Measurements from ENCODE around the gene CDC16. TPM values are rescaled to one million over a fixed set of nuclear protein-coding genes. Genes with fewer than 3 reads are reported as not detected.
"Not testable (repeated sequence)": the region's sequence is repeated elsewhere in the genome, so short reads cannot be mapped to it uniquely, and the experiment has no call there.

The CDC16 gene
- total RNA-seq, 4 donors from 2014 or later, result 50.1 to 149 (median 69.7) TPM

- Histone ChIP-seq H3K4me3 (no peak overlapping the region), H3K9me3 (no peaks in the 10 kb centered on the region), H3K36me3 (peaks cover 0 to 99% (median 0%) of the 10 kb centered on the region in 3 donors), H3K27ac (no peak overlapping the region), H3K27me3 (no peaks in the 10 kb centered on the region), H3K4me1 (no peaks in the 10 kb centered on the region)
- TF ChIP-seq, protein P1, sequence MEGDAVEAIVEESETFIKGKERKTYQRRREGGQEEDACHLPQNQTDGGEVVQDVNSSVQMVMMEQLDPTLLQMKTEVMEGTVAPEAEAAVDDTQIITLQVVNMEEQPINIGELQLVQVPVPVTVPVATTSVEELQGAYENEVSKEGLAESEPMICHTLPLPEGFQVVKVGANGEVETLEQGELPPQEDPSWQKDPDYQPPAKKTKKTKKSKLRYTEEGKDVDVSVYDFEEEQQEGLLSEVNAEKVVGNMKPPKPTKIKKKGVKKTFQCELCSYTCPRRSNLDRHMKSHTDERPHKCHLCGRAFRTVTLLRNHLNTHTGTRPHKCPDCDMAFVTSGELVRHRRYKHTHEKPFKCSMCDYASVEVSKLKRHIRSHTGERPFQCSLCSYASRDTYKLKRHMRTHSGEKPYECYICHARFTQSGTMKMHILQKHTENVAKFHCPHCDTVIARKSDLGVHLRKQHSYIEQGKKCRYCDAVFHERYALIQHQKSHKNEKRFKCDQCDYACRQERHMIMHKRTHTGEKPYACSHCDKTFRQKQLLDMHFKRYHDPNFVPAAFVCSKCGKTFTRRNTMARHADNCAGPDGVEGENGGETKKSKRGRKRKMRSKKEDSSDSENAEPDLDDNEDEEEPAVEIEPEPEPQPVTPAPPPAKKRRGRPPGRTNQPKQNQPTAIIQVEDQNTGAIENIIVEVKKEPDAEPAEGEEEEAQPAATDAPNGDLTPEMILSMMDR (IDR thresholded peaks at IDR 0.05), result no peak
- TF ChIP-seq POLR2A (IDR thresholded peaks at IDR 0.05), result no peak
- no peak for DNase-seq
These were observed 28.9 kb downstream of the CDC16 start for GRCh38 chr13:114263578-114263977.

DNA sequence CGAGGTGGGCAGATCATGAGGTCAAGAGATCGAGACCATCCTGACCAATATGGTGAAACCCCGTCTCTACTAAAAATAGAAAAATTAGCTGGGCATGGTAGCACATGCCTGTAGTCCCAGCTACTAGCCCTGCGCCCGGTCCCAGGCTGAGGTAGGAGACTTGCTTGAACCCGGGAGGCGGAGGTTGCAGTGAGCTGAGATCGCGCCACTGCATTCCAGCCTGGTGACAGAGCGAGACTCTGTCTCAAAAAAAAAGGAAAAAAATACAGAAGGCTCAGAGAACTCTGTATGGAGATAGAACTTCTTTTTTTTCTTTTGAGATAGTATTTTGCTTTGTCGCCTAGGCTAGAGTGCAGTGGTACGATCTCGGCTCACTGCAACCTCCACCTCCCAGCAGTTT lies 29.6 kb downstream of the CDC16 start:
- H3K36me3 ChIP-seq, result peaks cover 0 to 99% (median 0%) of the 10 kb centered on the region in 3 donors
- H3K27ac ChIP-seq, H3K27me3 ChIP-seq, H3K4me1 ChIP-seq, H3K9me3 ChIP-seq, H3K4me3 ChIP-seq, DNase-seq: not testable (repeated sequence)

DNA sequence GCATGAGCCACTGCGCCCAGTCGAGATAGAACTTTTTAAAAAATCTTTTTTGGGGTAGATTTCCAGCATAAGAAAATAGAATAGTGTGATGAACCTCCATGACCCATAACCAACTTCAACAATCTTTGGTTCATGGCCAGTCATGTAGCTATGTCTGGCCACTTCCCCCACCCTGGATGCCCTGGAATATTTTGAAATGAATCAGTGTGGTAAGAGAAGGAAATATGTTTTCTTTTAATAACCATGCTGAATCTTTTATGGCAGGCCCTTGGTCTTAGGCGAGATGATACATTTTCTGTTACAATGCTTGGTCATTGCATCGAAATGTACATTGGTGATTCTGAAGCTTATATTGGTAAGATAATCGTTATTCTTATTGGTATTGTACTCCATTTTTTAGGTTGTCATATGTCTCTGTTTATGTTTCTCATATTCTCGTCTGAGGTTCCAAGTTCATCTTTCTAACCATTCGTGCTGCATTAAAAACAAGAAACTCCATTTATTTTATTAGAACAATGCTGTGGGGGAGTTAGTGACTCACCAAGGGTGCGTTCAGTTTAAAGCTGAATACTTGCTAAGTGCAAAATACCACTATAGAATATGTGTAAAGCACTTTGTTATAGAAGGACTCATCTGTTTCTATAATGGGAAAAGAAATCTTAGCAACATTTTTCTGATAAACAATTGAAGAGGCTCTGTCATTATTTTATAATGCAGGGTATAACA lies 30.4 kb downstream of the CDC16 start:
- Histone ChIP-seq H3K27me3 (no peaks in the 10 kb centered on the region), H3K36me3 (peaks cover 0 to 95% (median 0%) of the 10 kb centered on the region in 3 donors), H3K4me1 (no peaks in the 10 kb centered on the region), H3K9me3 (no peaks in the 10 kb centered on the region), H3K4me3 (no peak overlapping the region), H3K27ac (no peak overlapping the region)
- no peak for TF ChIP-seq POLR2A (IDR thresholded peaks at IDR 0.05)
- TF ChIP-seq, protein P1 (IDR thresholded peaks at IDR 0.05), result no peak
- no peak for DNase-seq

DNA sequence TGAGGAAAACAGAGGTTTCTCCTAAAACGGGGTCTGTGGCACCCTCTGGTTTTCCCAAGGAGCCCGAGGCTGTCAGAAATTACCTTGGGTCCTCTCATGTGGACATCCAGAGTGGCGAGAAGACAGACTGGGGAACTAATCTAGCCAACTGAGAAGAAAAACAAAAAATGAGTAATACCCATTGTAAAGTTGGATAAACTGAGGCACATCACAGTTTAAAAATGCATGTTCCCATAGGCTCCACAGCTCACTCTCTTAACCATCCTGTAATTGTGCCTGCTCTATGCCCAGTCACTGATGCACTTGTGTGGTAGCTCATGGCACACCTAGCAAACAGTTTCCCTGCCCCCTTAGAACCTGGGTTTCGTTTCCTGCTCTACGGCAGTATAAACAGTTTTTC lies 31.5 kb downstream of the CDC16 start:
- H3K36me3 ChIP-seq, result peaks cover 0 to 83% (median 0%) of the 10 kb centered on the region in 3 donors
- no peak for TF ChIP-seq POLR2A (IDR thresholded peaks at IDR 0.05)
- TF ChIP-seq, protein P1 (IDR thresholded peaks at IDR 0.05), result no peak
- H3K4me1 ChIP-seq, result no peaks in the 10 kb centered on the region

DNA sequence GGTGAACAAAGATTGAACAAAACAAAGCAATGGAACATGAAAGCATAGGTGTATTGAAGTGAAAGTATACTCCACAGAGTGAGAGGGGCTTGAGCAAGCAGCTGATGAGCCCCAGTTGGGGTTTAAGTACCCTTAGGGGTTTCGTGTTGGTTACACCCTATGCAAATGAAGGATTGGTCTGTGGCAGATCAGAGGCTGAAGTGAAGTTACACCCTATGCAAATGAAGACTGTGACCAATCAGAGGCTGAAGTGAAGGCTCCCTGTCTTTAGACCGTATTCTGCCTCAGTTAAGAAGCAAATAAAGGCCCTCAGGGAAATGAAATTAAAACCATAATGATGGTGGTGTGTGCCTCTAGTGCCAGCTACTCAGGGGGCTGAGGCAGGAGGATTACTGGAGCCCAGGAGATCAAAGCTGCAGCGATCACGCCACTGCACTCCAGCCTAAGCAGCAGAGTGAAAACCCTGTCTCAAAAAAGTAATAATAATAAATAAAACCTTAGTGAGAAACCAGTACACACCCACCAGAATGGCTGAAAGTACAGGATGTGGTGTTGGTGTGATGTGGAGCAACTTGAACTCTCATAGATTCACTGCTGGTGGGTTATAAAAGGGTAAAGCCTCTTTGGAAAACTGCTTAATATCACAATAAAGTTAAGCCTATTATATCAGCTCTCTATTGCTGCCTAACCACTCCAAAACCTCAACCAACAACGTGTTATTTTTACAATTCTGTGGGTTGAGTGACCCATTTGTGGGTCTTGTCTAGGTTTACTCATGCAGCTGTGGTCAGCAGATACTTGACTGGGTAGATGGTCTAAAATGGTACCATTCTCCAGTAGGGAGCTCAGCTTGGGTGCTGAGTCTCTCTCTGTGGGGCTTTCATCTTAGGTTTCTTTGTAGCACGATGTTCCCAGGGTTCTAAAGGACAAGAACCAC lies 33.9 kb downstream of the CDC16 start:
- Histone ChIP-seq H3K4me3 (no peak overlapping the region), H3K27ac (no peak overlapping the region), H3K4me1 (no peaks in the 10 kb centered on the region), H3K27me3 (no peaks in the 10 kb centered on the region), H3K36me3 (peaks cover 0 to 76% (median 0%) of the 10 kb centered on the region in 3 donors), H3K9me3 (no peaks in the 10 kb centered on the region)
- TF ChIP-seq, protein P1 (IDR thresholded peaks at IDR 0.05), result no peak
- no peak for TF ChIP-seq POLR2A (IDR thresholded peaks at IDR 0.05)
- DNase-seq, result no peak

More for the DNA sequence above, 31.5 kb downstream of the CDC16 start:
- DNase-seq, result no peak
- Histone ChIP-seq H3K9me3 (no peaks in the 10 kb centered on the region), H3K27ac (no peak overlapping the region), H3K4me3 (no peak overlapping the region), H3K27me3 (no peaks in the 10 kb centered on the region)

GRCh38 chr13:114269281-114269770 lies 34.6 kb downstream of the CDC16 start:
- DNase-seq, result no peak
- no peaks in the 10 kb centered on the region for H3K4me1 ChIP-seq
- H3K36me3 ChIP-seq, result peaks cover 0 to 76% (median 0%) of the 10 kb centered on the region in 3 donors
- H3K27me3 ChIP-seq, result no peaks in the 10 kb centered on the region
- H3K9me3 ChIP-seq, result no peaks in the 10 kb centered on the region
- no peak overlapping the region for H3K4me3 ChIP-seq
- H3K27ac ChIP-seq, result no peak overlapping the region
- TF ChIP-seq, protein P1 (IDR thresholded peaks at IDR 0.05), result no peak
- TF ChIP-seq POLR2A (IDR thresholded peaks at IDR 0.05), result no peak

Measured in Peyer's patch (tissue), 4 donors.